ENCODE measurements around the gene TNNT3. TPM values are rescaled to one million over a fixed set of nuclear protein-coding genes. Genes with fewer than 3 reads are reported as not detected.
A peak's percentile ranks its signal among the peaks of the same experiment; 100 is the strongest.
"Not testable (repeated sequence)": the region's sequence is repeated elsewhere in the genome, so short reads cannot be mapped to it uniquely, and the experiment has no call there.

Gene TNNT3
- total RNA-seq, result 1 to 10 TPM; 2.3 to 3.3 TPM

DNA sequence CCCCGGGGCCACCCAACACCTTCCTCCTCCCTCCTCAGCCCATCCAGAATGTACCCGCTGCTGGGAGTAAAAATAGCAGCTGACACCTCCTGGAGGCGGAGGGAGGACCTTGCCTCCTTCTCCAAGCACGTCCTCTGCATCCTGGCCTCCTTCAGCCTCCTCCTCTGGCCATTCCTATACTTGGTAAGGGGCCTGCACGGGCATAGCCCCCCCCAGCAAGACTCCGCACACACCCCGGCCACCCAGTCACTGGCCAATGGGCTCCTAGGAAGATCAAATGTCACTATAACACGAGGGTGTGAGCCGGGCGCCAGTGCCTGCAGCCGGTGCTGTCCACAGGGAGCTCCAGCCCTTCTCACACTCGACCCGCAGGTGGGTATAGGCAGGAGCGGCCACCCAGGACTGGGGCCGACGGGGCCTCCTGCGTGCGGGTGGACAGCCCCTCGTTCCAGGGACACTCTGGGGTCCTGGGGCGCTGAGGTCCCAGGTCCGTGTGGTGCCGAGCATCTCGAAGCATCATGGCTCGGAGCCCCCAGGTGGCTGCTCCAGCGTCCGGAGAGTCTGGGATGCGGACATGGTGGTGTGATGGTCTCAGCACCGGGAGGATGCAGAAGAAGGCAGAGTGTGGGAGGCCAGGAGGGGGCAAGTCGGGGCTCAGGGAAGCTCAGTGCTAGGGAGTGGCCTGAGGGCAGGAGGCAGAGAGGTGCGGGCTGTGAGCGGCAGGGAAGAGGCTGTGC, at the start of gene TNNT3:
TNNT3 (plus strand) TSS at position 313 of the 737 bp plus-strand sequence. CDS start 3,172 bp downstream, outside the sequence.
- DNase-seq, result no peak
- Mint-ChIP-seq H3K4me1 (ENCODE audit: low read depth) (peaks cover 11% of the 10 kb centered on the region), H3K4me3 (no peak within 1 kb of the TSS), H3K27ac (no peak within 1 kb of the TSS), H3K27me3 (ENCODE audit: low read depth) (peaks cover 3% of the 10 kb centered on the region), H3K36me3 (ENCODE audit: low read depth) (no peaks in the 10 kb centered on the region), H3K9me3 (peaks cover 3% of the 10 kb centered on the region)
- intact Hi-C loops (cut with micrococcal nuclease), result loop anchor here (5.0 kb wide), 1 partner anchor 37 kb away; no protein-coding TSS in a partner anchor
- CTCF ChIA-PET, result interaction anchor here (4.5 kb wide), 1 partner anchor 87 kb away, joined by 13 read pairs; no protein-coding TSS in a partner anchor

DNA sequence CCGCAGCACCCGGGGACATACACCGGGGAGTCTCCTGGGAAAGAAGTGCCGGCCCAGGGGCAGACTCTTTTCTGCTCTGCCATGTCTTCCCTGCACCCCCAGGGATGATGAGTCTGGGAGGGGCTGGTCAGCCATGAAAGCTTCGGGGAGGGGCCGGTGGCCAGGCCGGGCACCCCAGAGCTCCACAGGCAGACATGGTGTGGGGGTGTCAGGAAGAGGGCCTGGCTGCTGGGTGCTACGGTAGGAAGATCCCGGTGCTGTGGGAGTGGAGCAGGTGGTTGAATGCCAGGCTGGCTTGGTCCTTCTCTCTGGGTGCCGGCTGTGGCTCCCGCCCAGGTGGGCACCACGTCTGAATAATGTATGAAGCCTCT, 49.2 kb upstream of the TNNT3 start:
- intact Hi-C loops (cut with micrococcal nuclease), result no loop called here
- Mint-ChIP-seq H3K4me3 (no peak overlapping the region), H3K27me3 (ENCODE audit: low read depth) (no peaks in the 10 kb centered on the region), H3K36me3 (ENCODE audit: low read depth) (no peaks in the 10 kb centered on the region), H3K27ac (no peak overlapping the region), H3K4me1 (ENCODE audit: low read depth) (peaks cover 56% of the 10 kb centered on the region), H3K9me3 (no peaks in the 10 kb centered on the region)
- CTCF ChIA-PET, result interaction anchor here (0.6 to 2.9 kb wide), 2 partner anchors 12 to 125 kb away, joined by 3 to 9 read pairs; no protein-coding TSS in a partner anchor
- DNase-seq, result no peak

DNA sequence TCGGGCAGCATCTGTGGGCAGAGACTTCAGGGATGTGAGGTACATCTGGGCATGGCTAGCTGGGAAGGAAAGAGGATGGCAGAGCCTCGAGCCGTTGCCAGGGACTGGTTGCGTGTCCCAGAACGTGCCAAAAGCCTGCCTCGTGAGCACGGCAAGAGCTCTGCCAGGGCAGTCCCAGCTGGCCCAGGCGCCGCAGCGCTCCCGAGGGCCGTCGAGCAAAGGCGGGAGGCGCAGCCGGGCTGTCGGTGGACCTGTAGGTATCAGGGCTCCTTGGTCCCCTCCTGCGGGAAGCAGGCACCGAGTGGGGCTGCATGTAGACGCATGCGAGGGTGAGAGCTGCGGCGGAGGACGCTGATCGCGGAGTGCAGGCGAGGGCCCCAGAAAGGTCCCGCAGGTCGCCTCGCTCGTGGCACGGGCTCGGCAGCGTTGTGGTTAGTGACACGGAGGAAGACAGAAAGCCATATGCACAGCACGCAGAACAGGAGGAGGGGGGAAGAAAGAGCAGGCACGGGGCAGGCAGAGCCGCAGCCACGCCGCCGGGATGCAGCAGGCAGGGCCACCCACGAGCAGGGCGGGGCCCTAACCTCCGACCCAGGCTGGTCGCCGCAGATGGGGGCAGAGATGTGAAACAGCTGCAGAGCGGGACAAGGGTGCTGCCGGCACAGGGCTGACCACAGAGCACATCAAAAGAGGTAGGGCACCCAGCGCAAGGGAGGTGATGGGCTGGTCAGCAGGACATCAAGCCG, 48.6 kb upstream of the TNNT3 start:
- CTCF ChIA-PET, result interaction anchor here (0.6 to 2.9 kb wide), 2 partner anchors 11 to 124 kb away, joined by 3 to 9 read pairs; no protein-coding TSS in a partner anchor
- H3K4me3 Mint-ChIP-seq, result peak overlapping the region; percentile 50
- H3K36me3 Mint-ChIP-seq (ENCODE audit: low read depth), result no peaks in the 10 kb centered on the region
- DNase-seq, result peak; percentile 35
- no peaks in the 10 kb centered on the region for H3K9me3 Mint-ChIP-seq
- H3K27me3 Mint-ChIP-seq (ENCODE audit: low read depth), result no peaks in the 10 kb centered on the region
- H3K27ac Mint-ChIP-seq, result peak overlapping the region; percentile 46
- intact Hi-C loops (cut with micrococcal nuclease), result no loop called here
- H3K4me1 Mint-ChIP-seq (ENCODE audit: low read depth), result peaks cover 52% of the 10 kb centered on the region

DNA sequence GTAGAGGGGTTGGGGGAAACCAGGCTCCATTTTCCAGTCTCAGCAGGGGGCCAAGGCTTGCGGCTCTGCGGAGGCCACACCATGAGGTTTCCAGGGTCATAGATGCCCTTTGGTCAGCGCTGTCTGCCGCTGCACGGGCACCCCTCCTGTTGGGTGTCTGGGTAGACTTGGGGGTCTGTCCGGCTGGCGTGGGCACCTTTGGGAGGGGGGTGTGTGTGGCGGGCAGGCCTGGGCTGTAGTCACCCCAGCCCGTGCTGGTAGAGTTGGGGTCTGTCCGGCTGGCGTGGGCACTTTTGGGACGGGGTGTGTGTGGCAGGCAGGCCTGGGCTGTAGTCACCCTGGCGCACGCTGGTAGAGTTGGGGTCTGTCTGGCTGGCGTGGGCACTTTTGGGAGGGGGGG, 48.0 kb upstream of the TNNT3 start:
- Mint-ChIP-seq H3K27ac (no peak overlapping the region), H3K36me3 (ENCODE audit: low read depth) (no peaks in the 10 kb centered on the region), H3K27me3 (ENCODE audit: low read depth) (no peaks in the 10 kb centered on the region), H3K4me3 (no peak overlapping the region), H3K9me3 (no peaks in the 10 kb centered on the region), H3K4me1 (ENCODE audit: low read depth) (peaks cover 49% of the 10 kb centered on the region)
- intact Hi-C loops (cut with micrococcal nuclease), result no loop called here
- CTCF ChIA-PET, result no interaction called here
- DNase-seq, result no peak

DNA sequence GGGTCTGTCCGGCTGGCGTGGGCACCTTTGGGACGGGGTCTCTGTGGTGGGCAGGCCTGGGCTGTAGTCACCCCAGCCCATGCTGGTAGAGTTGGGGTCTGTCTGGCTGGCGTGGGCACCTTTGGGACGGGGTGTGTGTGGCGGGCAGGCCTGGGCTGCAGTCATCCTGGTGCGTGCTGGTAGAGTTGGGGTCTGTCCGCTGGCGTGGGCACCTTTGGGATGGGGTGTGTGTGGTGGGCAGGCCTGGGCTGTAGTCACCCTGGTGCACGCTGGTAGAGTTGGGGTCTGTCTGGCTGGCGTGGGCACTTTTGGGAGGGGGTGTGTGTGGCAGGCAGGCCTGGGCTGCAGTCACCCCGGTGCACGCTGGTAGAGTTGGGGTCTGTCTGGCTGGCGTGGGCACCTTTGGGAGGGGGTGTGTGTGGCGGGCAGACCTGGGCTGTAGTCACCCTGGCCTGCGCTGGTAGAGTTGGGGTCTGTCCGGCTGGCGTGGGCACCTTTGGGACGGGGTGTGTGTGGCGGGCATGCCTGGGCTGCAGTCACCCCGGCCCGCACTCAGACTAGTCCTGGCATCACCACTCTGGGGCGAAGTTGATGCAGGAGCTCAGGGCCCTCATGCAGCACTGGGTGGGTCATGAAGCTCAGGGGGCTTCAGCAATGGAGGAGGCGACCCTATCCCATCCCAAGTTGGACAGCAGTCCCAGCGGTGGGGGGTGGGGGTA, 47.1 kb upstream of the TNNT3 start:
- H3K27me3 Mint-ChIP-seq (ENCODE audit: low read depth), result no peaks in the 10 kb centered on the region
- no peak for DNase-seq
- intact Hi-C loops (cut with micrococcal nuclease), result no loop called here
- peaks cover 50% of the 10 kb centered on the region for H3K4me1 Mint-ChIP-seq (ENCODE audit: low read depth)
- no peak overlapping the region for H3K4me3 Mint-ChIP-seq
- H3K36me3 Mint-ChIP-seq (ENCODE audit: low read depth), result no peaks in the 10 kb centered on the region
- CTCF ChIA-PET, result interaction anchor here (1.0 kb wide), 1 partner anchor 40 kb away, joined by 3 read pairs; no protein-coding TSS in a partner anchor
- no peaks in the 10 kb centered on the region for H3K9me3 Mint-ChIP-seq
- no peak overlapping the region for H3K27ac Mint-ChIP-seq

DNA sequence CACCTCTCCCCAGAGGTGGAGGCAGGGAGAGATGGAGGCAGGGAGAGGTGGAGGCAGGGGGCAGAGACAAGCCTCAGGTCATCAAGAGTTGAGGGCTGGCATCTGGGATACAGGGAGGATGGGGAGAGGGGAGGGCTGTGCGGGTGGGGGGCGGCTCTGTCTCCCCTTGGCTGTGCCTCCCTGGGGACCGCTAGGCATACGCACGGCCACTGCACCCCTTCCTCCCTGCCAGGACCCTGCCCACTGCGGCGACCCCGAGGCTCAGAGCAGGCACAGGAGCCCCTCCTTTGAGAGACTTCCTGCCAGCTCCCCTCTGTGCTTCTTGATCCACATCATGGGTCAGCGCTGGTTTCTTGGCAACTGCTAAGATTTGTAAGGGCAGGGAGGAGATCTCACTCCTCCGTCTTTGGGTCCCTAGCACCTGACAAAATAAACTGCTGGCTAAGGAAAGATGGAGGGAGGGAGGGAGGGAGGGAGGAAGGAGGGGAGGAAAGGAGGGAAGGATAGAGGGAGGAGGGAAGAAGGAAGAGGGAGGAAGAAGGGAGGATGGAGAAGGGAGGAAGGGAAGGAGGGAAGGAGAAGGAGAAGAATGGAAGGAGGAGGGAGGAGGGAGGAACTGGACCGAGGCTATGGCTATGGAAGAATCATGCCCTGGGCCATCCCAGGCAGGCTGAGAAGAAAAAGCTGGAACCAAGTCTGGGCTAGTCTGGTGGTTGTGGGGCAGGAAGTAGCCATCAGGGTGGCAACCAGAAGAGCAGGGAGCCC, 46.3 kb upstream of the TNNT3 start:
- Mint-ChIP-seq H3K27me3 (ENCODE audit: low read depth) (no peaks in the 10 kb centered on the region), H3K36me3 (ENCODE audit: low read depth) (no peaks in the 10 kb centered on the region), H3K4me3 (no peak overlapping the region), H3K4me1 (ENCODE audit: low read depth) (peaks cover 48% of the 10 kb centered on the region), H3K9me3 (no peaks in the 10 kb centered on the region), H3K27ac (no peak overlapping the region)
- intact Hi-C loops (cut with micrococcal nuclease), result no loop called here
- DNase-seq, result no peak
- CTCF ChIA-PET, result interaction anchor here (1.0 kb wide), 1 partner anchor 41 kb away, joined by 3 read pairs; no protein-coding TSS in a partner anchor

DNA sequence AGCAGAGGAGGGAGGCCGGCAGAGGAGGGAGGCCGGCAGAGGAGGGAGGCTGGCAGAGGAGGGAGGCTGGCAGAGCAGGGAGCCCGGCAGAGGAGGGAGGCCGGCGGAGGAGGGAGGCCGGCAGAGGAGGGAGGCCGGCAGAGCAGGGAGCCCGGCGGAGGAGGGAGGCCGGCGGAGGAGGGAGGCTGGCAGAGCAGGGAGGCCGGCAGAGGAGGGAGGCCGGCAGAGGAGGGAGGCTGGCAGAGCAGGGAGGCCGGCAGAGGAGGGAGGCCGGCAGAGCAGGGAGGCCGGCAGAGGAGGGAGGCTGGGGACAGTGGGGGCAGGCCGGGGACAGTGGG, 45.7 kb upstream of the TNNT3 start:
- CTCF ChIA-PET, result not testable (repeated sequence)

DNA sequence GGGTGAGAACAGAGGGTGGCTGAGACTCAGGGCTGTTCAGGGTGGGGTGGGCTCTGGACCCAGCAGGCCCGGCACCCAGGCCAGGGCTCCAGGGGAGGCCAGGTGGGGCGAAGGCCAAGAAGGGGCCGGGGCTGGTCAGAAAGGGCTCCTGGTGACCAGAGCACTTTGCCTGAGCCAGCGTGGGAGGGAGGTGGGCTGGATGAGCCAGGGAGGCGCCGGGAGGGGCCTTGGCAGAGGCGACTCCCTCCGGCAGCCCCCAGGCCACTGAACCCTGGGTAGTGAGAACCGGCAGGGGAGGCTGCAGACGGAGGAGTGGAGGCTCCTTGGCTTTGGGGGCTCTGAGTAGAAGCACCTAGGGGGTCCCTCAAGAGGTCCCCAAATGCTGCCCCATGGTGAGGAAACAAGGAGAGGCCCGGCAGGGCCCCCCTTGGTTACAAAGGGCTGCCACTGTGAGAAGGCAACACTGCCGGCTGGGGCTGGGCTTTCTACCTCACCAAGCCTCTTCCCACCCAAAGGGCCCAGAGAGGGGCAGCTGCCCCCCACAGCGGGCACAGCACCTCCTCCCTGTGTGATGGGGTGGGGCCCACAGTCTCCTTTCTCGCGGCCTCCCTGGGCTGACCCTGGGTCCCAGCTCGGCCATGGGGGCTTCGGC, 44.9 kb upstream of the TNNT3 start:
- CTCF ChIA-PET, result interaction anchor here (1.7 kb wide), 1 partner anchor 21 kb away, joined by 7 read pairs; no protein-coding TSS in a partner anchor
- DNase-seq; H3K4me3 Mint-ChIP-seq; H3K36me3 Mint-ChIP-seq (ENCODE audit: low read depth); H3K9me3 Mint-ChIP-seq; intact Hi-C loops (cut with micrococcal nuclease); H3K27ac Mint-ChIP-seq; H3K27me3 Mint-ChIP-seq (ENCODE audit: low read depth): not testable (repeated sequence)
- H3K4me1 Mint-ChIP-seq (ENCODE audit: low read depth), result peaks cover 39% of the 10 kb centered on the region

More for the DNA sequence above, 45.7 kb upstream of the TNNT3 start:
- H3K36me3 Mint-ChIP-seq (ENCODE audit: low read depth); H3K9me3 Mint-ChIP-seq; H3K27ac Mint-ChIP-seq; DNase-seq; intact Hi-C loops (cut with micrococcal nuclease); H3K27me3 Mint-ChIP-seq (ENCODE audit: low read depth); H3K4me3 Mint-ChIP-seq: not testable (repeated sequence)
- peaks cover 47% of the 10 kb centered on the region for H3K4me1 Mint-ChIP-seq (ENCODE audit: low read depth)

DNA sequence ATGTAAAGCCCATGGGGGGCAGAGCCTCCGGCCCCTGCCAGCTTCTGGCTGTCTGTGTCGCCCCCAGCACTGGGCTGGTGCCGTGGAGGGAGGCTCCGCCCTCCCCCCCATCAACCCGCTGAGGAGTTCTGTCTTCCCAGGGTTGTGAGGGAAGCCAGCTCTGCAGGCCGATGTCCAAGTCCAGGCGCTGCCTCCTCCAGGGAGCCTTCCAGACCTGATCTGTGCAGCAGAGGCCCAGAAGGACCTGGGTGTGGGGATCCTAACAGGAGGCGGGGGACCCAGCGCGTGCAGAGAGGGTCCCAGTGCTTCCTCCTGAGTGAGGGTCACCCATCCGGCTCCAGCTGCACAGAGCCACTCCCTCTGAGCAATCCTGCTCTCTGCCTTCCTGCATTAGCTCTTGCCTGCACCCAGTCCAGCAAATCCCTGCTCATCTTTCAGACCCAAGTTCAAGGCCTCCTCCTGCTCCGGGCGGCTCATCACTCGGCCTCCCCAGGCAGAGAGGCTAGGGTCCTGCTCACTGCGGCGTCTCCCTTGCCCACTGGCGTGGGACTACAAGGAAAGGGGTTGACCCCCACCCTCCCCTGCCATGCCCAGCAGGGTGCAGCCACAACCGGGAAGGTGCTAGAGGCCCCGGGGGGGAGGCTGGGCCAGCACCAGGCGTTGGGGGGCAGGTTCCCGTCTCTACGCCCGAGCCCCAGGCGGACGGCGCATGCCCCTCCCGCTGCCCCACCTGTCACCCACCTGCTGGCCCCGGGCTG, 44.2 kb upstream of the TNNT3 start:
- Mint-ChIP-seq H3K4me3 (no peak overlapping the region), H3K27ac (no peak overlapping the region), H3K9me3 (no peaks in the 10 kb centered on the region), H3K36me3 (ENCODE audit: low read depth) (peaks cover 1% of the 10 kb centered on the region), H3K4me1 (ENCODE audit: low read depth) (peaks cover 34% of the 10 kb centered on the region), H3K27me3 (ENCODE audit: low read depth) (no peaks in the 10 kb centered on the region)
- CTCF ChIA-PET, result interaction anchor here (1.7 kb wide), 1 partner anchor 21 kb away, joined by 7 read pairs; no protein-coding TSS in a partner anchor
- DNase-seq, result no peak
- intact Hi-C loops (cut with micrococcal nuclease), result no loop called here

DNA sequence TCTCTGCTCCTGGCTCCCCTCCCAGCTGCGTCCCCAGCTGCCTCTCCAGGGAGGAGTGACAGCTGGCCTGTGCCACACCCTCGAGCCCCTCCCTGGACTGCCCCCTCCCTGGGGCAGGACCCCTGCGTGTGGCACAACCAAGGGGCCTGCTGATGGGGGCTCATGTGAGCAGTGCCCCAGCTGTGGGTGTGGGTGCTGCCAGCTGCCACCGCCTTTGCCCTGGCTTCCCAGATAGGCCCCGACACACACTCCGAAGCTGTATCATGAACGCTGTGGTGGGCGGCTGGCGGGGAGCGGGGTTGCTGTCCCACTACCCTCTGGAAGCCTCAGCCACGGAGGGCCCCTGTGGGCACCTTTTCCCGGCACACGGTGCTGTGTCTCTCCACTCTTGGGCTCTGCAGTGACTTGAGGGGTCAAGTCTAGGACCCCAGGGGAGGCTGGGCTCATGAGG, 43.6 kb upstream of the TNNT3 start:
- H3K27ac Mint-ChIP-seq; intact Hi-C loops (cut with micrococcal nuclease); H3K9me3 Mint-ChIP-seq; H3K27me3 Mint-ChIP-seq (ENCODE audit: low read depth); DNase-seq; H3K36me3 Mint-ChIP-seq (ENCODE audit: low read depth); H3K4me3 Mint-ChIP-seq: not testable (repeated sequence)
- CTCF ChIA-PET, result interaction anchor here (0.6 to 1.7 kb wide), 3 partner anchors 22 to 1159 kb away, joined by 3 to 7 read pairs (median 3); no protein-coding TSS in a partner anchor
- peaks cover 29% of the 10 kb centered on the region for H3K4me1 Mint-ChIP-seq (ENCODE audit: low read depth)
